GM18508 (cell line): ENCODE results near the gene RANBP9.

Experiments used
- ATAC-seq: cut with Tn5 transposase; IDR thresholded peaks from one replicate; pipeline ENCODE4 v1.9.1; 2021; ENCODE audit warnings: moderate number of reproducible peaks; ENCODE audit not compliant: insufficient read depth, unreplicated experiment

Gene RANBP9

DNA sequence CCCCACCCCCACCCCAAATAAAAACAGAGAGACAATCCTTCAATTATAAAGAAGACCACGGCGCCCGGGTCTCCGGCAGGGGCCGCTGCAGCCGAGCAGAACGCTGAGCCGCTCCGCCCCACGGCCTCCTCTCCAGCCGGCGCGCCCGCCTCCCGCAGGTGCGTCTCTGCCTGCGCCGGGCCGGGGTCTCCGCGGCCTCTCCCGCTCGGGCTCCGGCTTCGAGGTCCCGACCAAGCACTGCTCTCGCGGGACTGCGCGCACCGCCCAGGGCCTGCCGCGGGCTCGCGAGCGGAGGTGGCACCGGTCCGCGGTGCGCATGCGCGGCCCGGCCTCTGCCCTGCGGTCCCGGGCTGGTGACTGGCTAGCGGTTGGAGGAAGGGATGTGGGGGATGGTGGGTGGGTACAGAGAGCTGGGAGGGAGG, 137.5 kb downstream of the RANBP9 start:
- ATAC-seq = peak; percentile 60

GRCh38 chr6:13573669-13574110, 137.9 kb downstream of the RANBP9 start:
- ATAC-seq = no peak

DNA sequence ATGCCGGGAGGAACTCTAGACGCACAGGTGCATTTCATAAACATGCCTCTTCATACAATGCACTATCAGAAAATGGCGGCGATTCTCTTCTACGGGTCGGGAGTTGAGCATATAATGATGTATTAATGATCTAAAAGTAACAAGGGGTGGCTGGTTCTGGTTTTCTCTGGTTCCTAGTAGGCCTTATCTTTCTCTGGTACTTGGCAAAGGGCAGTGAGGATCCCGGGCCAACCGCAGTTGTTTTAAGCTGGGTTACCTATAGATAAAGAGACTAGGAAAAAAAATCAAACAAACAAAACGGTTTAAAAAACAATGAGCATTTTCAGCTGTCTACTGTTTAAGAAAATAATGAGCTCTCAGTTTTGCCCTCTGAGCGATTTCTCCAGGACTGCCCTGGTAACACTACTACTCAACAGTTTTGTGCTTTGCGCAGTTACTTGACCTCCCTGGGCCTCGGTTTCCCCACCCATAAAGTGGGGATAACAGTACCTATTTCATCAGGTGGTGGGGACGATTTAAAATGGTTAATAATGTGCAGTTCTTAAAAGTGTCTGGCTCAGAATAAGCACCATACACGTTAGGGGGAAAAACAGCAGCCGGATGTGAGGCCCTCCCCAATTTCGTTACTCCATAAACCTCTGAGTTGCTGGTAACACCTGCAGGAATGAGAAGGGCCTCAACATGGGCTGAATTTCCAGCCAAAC, 138.5 kb downstream of the RANBP9 start:
- ATAC-seq = no peak

- no peak for ATAC-seq
Observed at GRCh38 chr6:13572240-13572639, 139.4 kb downstream of the RANBP9 start.
